IMR-90 (cell line): ENCODE measurements around the gene NAA60. TPM values are rescaled to one million over a fixed set of nuclear protein-coding genes. Genes with fewer than 3 reads are reported as not detected.
"Not testable (repeated sequence)": the region's sequence is repeated elsewhere in the genome, so short reads cannot be mapped to it uniquely, and the experiment has no call there.

Source experiments
- ATAC-seq: fragments of 200-7000 bp; cut with Tn5 transposase; 2 replicates; pipeline ENCODE4 v1.9.1; 2020; ENCODE audit warnings: low read depth, mild to moderate bottlenecking, moderate library complexity
- BruUV-seq: library from RNA; stranded (reverse); fragments of 400-500 nt; replicated peaks from 2 replicates; lab custom pipeline; 2021; lab: Mats Ljungman, UMichigan
- CTCF ChIA-PET: fragments of 300-600 bp; formaldehyde crosslinking; extraction: SDS; loops from one replicate; lab custom pipeline; 2021; ENCODE audit warnings: antibody characterized with exemption; lab: Yijun Ruan, JAX
- POLR2A ChIA-PET: fragments of 300-600 bp; sonication (Branson Sonifier 250); formaldehyde crosslinking; loops from one replicate; lab custom pipeline; 2022; ENCODE audit warnings: antibody characterized with exemption; ENCODE audit not compliant: unreplicated experiment; lab: Charles Lee
- DNase-seq: peaks from one replicate; pipeline ENCODE4 v3.0.0; 2013
- H2AFZ ChIP-seq: replicated peaks from 2 replicates; pipeline ENCODE3; 2013; ENCODE audit warnings: low read length, mild to moderate bottlenecking; ENCODE audit not compliant: poor library complexity
- H2AK5ac ChIP-seq: 2 replicates; pipeline ENCODE4 v1.6.1; 2013; ENCODE audit warnings: low read depth, low read length, inconsistent platforms
- H2AK9ac ChIP-seq: replicated peaks from 2 replicates; pipeline ENCODE3; 2013; ENCODE audit warnings: mild to moderate bottlenecking, low read depth, low read length, moderate library complexity; ENCODE audit not compliant: poor library complexity
- H2BK120ac ChIP-seq: 2 replicates; pipeline ENCODE4 v1.6.1; 2013; ENCODE audit warnings: low read depth, low read length, inconsistent platforms
- H2BK15ac ChIP-seq: 3 replicates; pipeline ENCODE4 v1.6.1; 2013; ENCODE audit warnings: low read depth, low read length, inconsistent platforms
- H2BK20ac ChIP-seq: 2 replicates; pipeline ENCODE4 v1.6.1; 2013; ENCODE audit warnings: low read depth, mild to moderate bottlenecking, inconsistent platforms, low read length, moderate library complexity
- H2BK5ac ChIP-seq: 2 replicates; pipeline ENCODE4 v1.6.1; 2013; ENCODE audit warnings: mild to moderate bottlenecking, low read depth, low read length, inconsistent platforms; ENCODE audit not compliant: poor library complexity, severe bottlenecking
- H3K14ac ChIP-seq: replicated peaks from 2 replicates; pipeline ENCODE4 v1.6.1; 2013; ENCODE audit warnings: low read depth, low read length, inconsistent platforms
- H3K18ac ChIP-seq: 2 replicates; pipeline ENCODE4 v1.6.1; 2013; ENCODE audit warnings: low read depth, low read length, control low read depth
- H3K23ac ChIP-seq: 2 replicates; pipeline ENCODE4 v1.6.1; 2013; ENCODE audit warnings: low read depth, low read length, inconsistent platforms
- H3K27ac ChIP-seq: 2 replicates; pipeline ENCODE4 v1.5.1; 2013; ENCODE audit warnings: mild to moderate bottlenecking, control low read depth, low read length; ENCODE audit not compliant: insufficient read depth
- H3K27me3 ChIP-seq: 2 replicates; pipeline ENCODE4 v1.6.1; 2013; ENCODE audit warnings: low read length; ENCODE audit not compliant: control insufficient read depth, insufficient read depth
- H3K36me3 ChIP-seq: 2 replicates; pipeline ENCODE4 v1.6.1; 2013; ENCODE audit warnings: low read length, mixed read lengths; ENCODE audit not compliant: control insufficient read depth, insufficient read depth
- H3K4ac ChIP-seq: 2 replicates; pipeline ENCODE4 v1.6.1; 2013; ENCODE audit warnings: low read depth, low read length, inconsistent platforms
- H3K4me1 ChIP-seq: 2 replicates; pipeline ENCODE4 v1.6.1; 2013; ENCODE audit warnings: low read length, mixed read lengths; ENCODE audit not compliant: control insufficient read depth, insufficient read depth
- H3K4me2 ChIP-seq: 2 replicates; pipeline ENCODE4 v1.6.1; 2013; ENCODE audit warnings: low read depth, mild to moderate bottlenecking, control low read depth, low read length, moderate library complexity
- H3K4me3 ChIP-seq: 2 replicates; pipeline ENCODE4 v1.5.1; 2013; ENCODE audit warnings: low read depth, mild to moderate bottlenecking, control low read depth, low read length, moderate library complexity; ENCODE audit not compliant: insufficient read depth
- H3K56ac ChIP-seq: 2 replicates; pipeline ENCODE4 v1.6.1; 2013; ENCODE audit warnings: low read length, inconsistent platforms; ENCODE audit not compliant: insufficient read depth; ENCODE audit errors: extremely low read depth
- H3K79me1 ChIP-seq, 2 experiments: 2 replicates each; pipeline ENCODE4 v1.6.1; 2013; ENCODE audit warnings: low read length in 2 of 2, inconsistent platforms in 1 of 2, low read depth in 1 of 2
- H3K9ac ChIP-seq: 2 replicates; pipeline ENCODE4 v1.6.1; 2013; ENCODE audit warnings: low read depth, low read length, control low read depth
- H3K9me1 ChIP-seq: 2 replicates; pipeline ENCODE4 v1.6.1; 2013; ENCODE audit warnings: low read length, inconsistent platforms; ENCODE audit not compliant: insufficient read depth
- H3K9me3 ChIP-seq: 2 replicates; pipeline ENCODE4 v1.6.1; 2013; ENCODE audit warnings: low read length; ENCODE audit not compliant: control insufficient read depth, insufficient read depth
- H4K20me1 ChIP-seq: 2 replicates; pipeline ENCODE4 v1.6.1; 2013; ENCODE audit warnings: low read length, inconsistent platforms; ENCODE audit not compliant: insufficient read depth
- H4K5ac ChIP-seq: 2 replicates; pipeline ENCODE4 v1.6.1; 2013; ENCODE audit warnings: mild to moderate bottlenecking, low read depth, low read length, control low read depth
- H4K8ac ChIP-seq, 2 experiments: 2 replicates each; pipeline ENCODE4 v1.6.1; 2013; ENCODE audit warnings: low read depth in 2 of 2, low read length in 2 of 2, control low read depth in 1 of 2, inconsistent platforms in 1 of 2
- H4K91ac ChIP-seq: 2 replicates; pipeline ENCODE4 v1.6.1; 2013; ENCODE audit warnings: low read depth, low read length, inconsistent platforms; ENCODE audit not compliant: insufficient read depth
- CTCF ChIP-seq: conservative IDR thresholded peaks from 2 replicates; pipeline ENCODE4 v1.5.1; 2012; ENCODE audit warnings: mild to moderate bottlenecking, low read depth, low read length, improper control_type of control experiment
- RAD21 ChIP-seq: IDR thresholded peaks from 2 replicates; pipeline ENCODE4 v1.6.1; 2012; ENCODE audit warnings: low read length, improper control_type of control experiment
- SMC3 ChIP-seq: fragments of 150-350 bp; IDR thresholded peaks from 2 replicates; pipeline ENCODE4 v1.6.1; 2016; ENCODE audit warnings: low read depth, mild to moderate bottlenecking, antibody characterized with exemption, low read length, moderate library complexity
- WGBS, 2 experiments: methylation state at CpG; one replicate each; pipeline versions ENCODE4 v1.1.5 to v1.1.7; 2013; ENCODE audit warnings: missing lambda C conversion rate in 2 of 2; ENCODE audit not compliant: insufficient read length in 1 of 2; ENCODE audit errors: extremely low coverage in 2 of 2; 5-methylcytosine and 5-hydroxymethylcytosine counted together
- dilution Hi-C: fragments of 300-500 bp; cut with HindIII; formaldehyde crosslinking; loops from one replicate; pipeline ENCODE4 v1.14.3; 2018; ENCODE audit warnings: low sequenced_read_pairs; ENCODE audit not compliant: unreplicated experiment
- in situ Hi-C: fragments of 300-500 bp; cut with MboI; formaldehyde crosslinking; loops from 3 replicates; pipeline ENCODE4 v1.14.3; 2019; ENCODE audit warnings: low sequenced_read_pairs, inconsistent platforms, mixed read lengths
- intact Hi-C: fragments of 100-400 bp; cut with micrococcal nuclease; formaldehyde crosslinking; loops from 2 replicates; pipeline ENCODE4 v1.10.0; 2022
- polyA plus RNA-seq, 3 experiments: library from polyadenylated mRNA; depleted of rRNA; stranded (reverse); fragments of >200 nt; gene quantifications; 2 replicates each; pipeline ENCODE4 v1.2.3, GENCODE V29; 2012; ENCODE audit warnings: low replicate concordance in 1 of 3
- total RNA-seq: library from RNA; depleted of rRNA; stranded (reverse); fragments of >200 nt; gene quantifications from 2 replicates; pipeline ENCODE4 v1.2.3, GENCODE V29; 2012

The NAA60 gene
- total and polyA plus RNA-seq, 2 of the 4 experiments (the other 2 are of a cell fraction): 7.5 to 18.0 TPM

GRCh38 chr16:3527216-3527829 is 83.8 kb downstream of the NAA60 start:
- H2AK5ac ChIP-seq, H3K18ac ChIP-seq, dilution Hi-C loops, BruUV-seq, H3K4me1 ChIP-seq, H3K27ac ChIP-seq, H3K4ac ChIP-seq, H2BK20ac ChIP-seq, H4K20me1 ChIP-seq, H3K4me3 ChIP-seq, H3K14ac ChIP-seq, H2BK5ac ChIP-seq, H3K9me3 ChIP-seq, H3K23ac ChIP-seq, H3K56ac ChIP-seq, H3K4me2 ChIP-seq, H4K8ac ChIP-seq, ATAC-seq, H2AK9ac ChIP-seq, H4K5ac ChIP-seq, H3K27me3 ChIP-seq, H2BK15ac ChIP-seq, H4K91ac ChIP-seq, H3K9me1 ChIP-seq, H3K79me1 ChIP-seq, H3K9ac ChIP-seq, H2AFZ ChIP-seq, POLR2A ChIA-PET, in situ Hi-C loops, H2BK120ac ChIP-seq: not testable (repeated sequence)
- CTCF ChIA-PET: interaction anchor here (1.0 to 1.9 kb wide), 2 partner anchors 9 to 17 kb away, joined by 3 to 4 read pairs; no protein-coding TSS in a partner anchor
- TF ChIP-seq CTCF (peak; percentile 59), SMC3 (peak; percentile 58), RAD21 (peak; percentile 66)
- H3K36me3 ChIP-seq: peaks cover 34% of the 10 kb centered on the region
- peak; percentile 69 for DNase-seq
- no CpG with 5 or more reads among the region's 12 CpGs for WGBS, 2 experiments
- intact Hi-C loops: loop anchor here (2.0 to 5.0 kb wide), 2 partner anchors 81 to 165 kb away; no protein-coding TSS in a partner anchor
